ENCODE data around the gene DZIP3. TPM values are rescaled to one million over a fixed set of nuclear protein-coding genes. Genes with fewer than 3 reads are reported as not detected.
"Not testable (repeated sequence)": the region's sequence is repeated elsewhere in the genome, so short reads cannot be mapped to it uniquely, and the experiment has no call there.

The DZIP3 gene
- total and polyA plus RNA-seq, 11 donors = 3.8 to 24.9 (median 15.6) TPM

GRCh38 chr3:108605028-108605427, 15.5 kb downstream of the DZIP3 start:
- ATAC-seq = no peak
- WGBS, 4 donors = 95 to 98% (median 96%) methylated on average over 2 of the region's 2 CpGs
- no peak overlapping the region for H3K27ac ChIP-seq

GRCh38 chr3:108605491-108605890, 16.0 kb downstream of the DZIP3 start:
- DNase-seq = no peak
- no peaks in the 10 kb centered on the region for H3K9me3 ChIP-seq
- no peak overlapping the region for H3K4me3 ChIP-seq
- 75 to 87% (median 86%) methylated on average over 4 of the region's 4 CpGs for WGBS, 4 donors
- intact Hi-C loops (cut with DNase I) = no loop called here
- H3K36me3 ChIP-seq = peaks cover 0 to 20% (median 0%) of the 10 kb centered on the region in 9 donors
- H3K4me1 ChIP-seq = peaks cover 0 to 27% (median 10%) of the 10 kb centered on the region in 12 donors
- H3K27ac ChIP-seq = no peak overlapping the region
- no peak for TF ChIP-seq CTCF (IDR thresholded peaks at IDR 0.05)
- TF ChIP-seq POLR2A (IDR thresholded peaks at IDR 0.05) = no peak
- H3K27me3 ChIP-seq = no peaks in the 10 kb centered on the region
- no peak for ATAC-seq

More at GRCh38 chr3:108605028-108605427, 15.5 kb downstream of the DZIP3 start:
- Histone ChIP-seq H3K4me3 (no peak overlapping the region), H3K9me3 (no peaks in the 10 kb centered on the region), H3K4me1 (peaks cover 0 to 27% (median 10%) of the 10 kb centered on the region in 12 donors), H3K27me3 (no peaks in the 10 kb centered on the region), H3K36me3 (peaks cover 0 to 15% (median 0%) of the 10 kb centered on the region in 9 donors)
- no peak for DNase-seq
- TF ChIP-seq POLR2A (IDR thresholded peaks at IDR 0.05) = no peak
- TF ChIP-seq CTCF (IDR thresholded peaks at IDR 0.05) = no peak
- intact Hi-C loops (cut with DNase I) = no loop called here

- intact Hi-C loops (cut with DNase I) = no loop called here
Measured at GRCh38 chr3:108608750-108609149, 19.2 kb downstream of the DZIP3 start.

GRCh38 chr3:108610651-108611050, 21.1 kb downstream of the DZIP3 start:
- ATAC-seq = no peak
- intact Hi-C loops (cut with DNase I) = no loop called here
- H3K4me1 ChIP-seq = no peaks in the 10 kb centered on the region

More at GRCh38 chr3:108608750-108609149, 19.2 kb downstream of the DZIP3 start:
- H3K4me3 ChIP-seq = no peak overlapping the region
- H3K27ac ChIP-seq = no peak overlapping the region
- H3K27me3 ChIP-seq = no peaks in the 10 kb centered on the region
- peaks cover 0 to 51% (median 4%) of the 10 kb centered on the region in 9 donors for H3K36me3 ChIP-seq
- no peaks in the 10 kb centered on the region for H3K9me3 ChIP-seq
- ATAC-seq = no peak
- WGBS, 4 donors = 80 to 89% (median 85%) methylated on average over 4 of the region's 4 CpGs
- DNase-seq = no peak
- peaks cover 0 to 8% (median 0%) of the 10 kb centered on the region in 12 donors for H3K4me1 ChIP-seq
- TF ChIP-seq CTCF (IDR thresholded peaks at IDR 0.05) = no peak
- TF ChIP-seq POLR2A (IDR thresholded peaks at IDR 0.05) = no peak

GRCh38 chr3:108616090-108616489, 26.6 kb downstream of the DZIP3 start:
- ATAC-seq; DNase-seq; intact Hi-C loops (cut with DNase I); H3K27ac ChIP-seq; H3K27me3 ChIP-seq; H3K4me1 ChIP-seq; H3K4me3 ChIP-seq; H3K9me3 ChIP-seq: not testable (repeated sequence)
- WGBS, 4 donors = 96 to 99% (median 97%) methylated on average over 8 of the region's 8 CpGs
- peaks cover 0 to 58% (median 11%) of the 10 kb centered on the region in 9 donors for H3K36me3 ChIP-seq

More at GRCh38 chr3:108610651-108611050, 21.1 kb downstream of the DZIP3 start:
- no peak for TF ChIP-seq CTCF (IDR thresholded peaks at IDR 0.05)
- Histone ChIP-seq H3K27me3 (no peaks in the 10 kb centered on the region), H3K36me3 (peaks cover 0 to 51% (median 4%) of the 10 kb centered on the region in 9 donors), H3K27ac (no peak overlapping the region), H3K9me3 (no peaks in the 10 kb centered on the region), H3K4me3 (no peak overlapping the region)
- 96 to 99% (median 97%) methylated on average over 1 of the region's 1 CpG for WGBS, 4 donors
- no peak for DNase-seq

All from heart left ventricle (tissue), 16 donors.